ENCODE measurements around the gene ALDH3B1. TPM values are rescaled to one million over a fixed set of nuclear protein-coding genes. Genes with fewer than 3 reads are reported as not detected.

The ALDH3B1 gene
- total RNA-seq, 1 experiment from 2014 or later: not detected

GRCh38 chr11:68020575-68020974 lies 10.4 kb downstream of the ALDH3B1 start:
- peak; percentile 66 for TF ChIP-seq CTCF (conservative IDR thresholded peaks at IDR 0.05)
- Histone ChIP-seq H3K9me3 (ENCODE audit: control insufficient read depth, low read depth, low read length) (no peaks in the 10 kb centered on the region), H3K23me2 (ENCODE audit: insufficient read length, low read depth, low read length, poor library complexity, severe bottlenecking) (no peaks in the 10 kb centered on the region), H3K79me2 (ENCODE audit: insufficient read depth, low read length) (no peaks in the 10 kb centered on the region), H3K79me1 (ENCODE audit: insufficient read depth, low read depth, low read length, poor library complexity, severe bottlenecking) (no peaks in the 10 kb centered on the region), H2AFZ (ENCODE audit: low read length) (no peak overlapping the region), H2BK15ac (ENCODE audit: low read depth, low read length) (no peak overlapping the region), H3K4me2 (ENCODE audit: insufficient read depth, insufficient read length, low read length) (no peak overlapping the region), H3K9ac (ENCODE audit: extremely low read depth, insufficient read length, low read length) (no peak overlapping the region), H3K14ac (ENCODE audit: insufficient read depth, low read length) (no peak overlapping the region), H3K4ac (ENCODE audit: low read depth, low read length) (no peak overlapping the region), H3K23ac (ENCODE audit: insufficient read length, low read depth, low read length) (no peak overlapping the region), H3T11ph (ENCODE audit: low read length) (no peak overlapping the region), H2BK5ac (ENCODE audit: insufficient read length, low read length) (no peak overlapping the region), H3K18ac (ENCODE audit: insufficient read length, low read depth, low read length) (no peak overlapping the region), H3K27ac (ENCODE audit: insufficient read length, low read depth, low read length) (no peak overlapping the region), H4K91ac (ENCODE audit: insufficient read length, low read depth, low read length) (no peak overlapping the region), H3K27me3 (ENCODE audit: insufficient read depth, low read length) (no peaks in the 10 kb centered on the region), H2BK12ac (ENCODE audit: insufficient read length, low read depth, low read length) (no peak overlapping the region), H2BK20ac (ENCODE audit: low read depth, low read length, poor library complexity, severe bottlenecking) (no peak overlapping the region), H3K4me1 (ENCODE audit: insufficient read depth, low read length) (no peaks in the 10 kb centered on the region; the same call in 1 of the 2 replicates), H2BK120ac (ENCODE audit: low read depth, low read length, poor library complexity, severe bottlenecking) (no peak overlapping the region), H4K8ac (replicated peaks; ENCODE audit: insufficient read length, low read depth, low read length) (no peak overlapping the region), H3K56ac (ENCODE audit: insufficient read length, low read depth, low read length) (no peak overlapping the region), H4K5ac (ENCODE audit: insufficient read length, low read depth, low read length) (no peak overlapping the region), H2AK5ac (ENCODE audit: insufficient read length, low read length) (no peak overlapping the region), H4K20me1 (ENCODE audit: control insufficient read depth, insufficient read depth, insufficient read length) (no peaks in the 10 kb centered on the region)
- Mint-ChIP-seq H3K27ac (0 out of 7 replicates have a peak overlapping the region, but pooled peaks of 1 of the 3 experiments have one; percentile 51), H3K27me3 (ENCODE audit: low read depth) (no peaks in the 10 kb centered on the region; the same call in 1 of the 2 replicates), H3K9me3 (no peaks in the 10 kb centered on the region), H3K36me3 (ENCODE audit: insufficient read depth in 1 of 3, low read depth in 3 of 3) (peaks cover 4 to 13% (median 6%) of the 10 kb centered on the region in 3 experiments), H3K4me3 (no peak overlapping the region), H3K4me1 (peaks cover 11 to 23% of the 10 kb centered on the region in 2 experiments)
- DNase-seq: peak; percentile 80
- no CpG with 5 or more reads among the region's 11 CpGs for WGBS (ENCODE audit: extremely low coverage, insufficient read length, low lambda C conversion rate)

Data from H9 (cell line).